Testis (tissue), 2 donors: Measurements from ENCODE around the gene EDN2.

Experiments
- POLR2A ChIP-seq: fragments of 450-650 bp; IDR thresholded peaks from one replicate; pipeline ENCODE4 v1.6.1; 2017; ENCODE audit warnings: antibody characterized with exemption, mild to moderate bottlenecking, moderate library complexity
- TF ChIP-seq, protein P1 (sequence below), 3 experiments: fragments of 450-650 bp in 2 of 3; fragments of 200-600 bp in 1 of 3; sonication (generic) in 1 of 3; IDR thresholded peaks; one replicate each; pipeline ENCODE4 v1.5.1; 2016 to 2019; ENCODE audit warnings: antibody characterized with exemption in 3 of 3, mild to moderate bottlenecking in 2 of 3, moderate library complexity in 1 of 3

DNA sequence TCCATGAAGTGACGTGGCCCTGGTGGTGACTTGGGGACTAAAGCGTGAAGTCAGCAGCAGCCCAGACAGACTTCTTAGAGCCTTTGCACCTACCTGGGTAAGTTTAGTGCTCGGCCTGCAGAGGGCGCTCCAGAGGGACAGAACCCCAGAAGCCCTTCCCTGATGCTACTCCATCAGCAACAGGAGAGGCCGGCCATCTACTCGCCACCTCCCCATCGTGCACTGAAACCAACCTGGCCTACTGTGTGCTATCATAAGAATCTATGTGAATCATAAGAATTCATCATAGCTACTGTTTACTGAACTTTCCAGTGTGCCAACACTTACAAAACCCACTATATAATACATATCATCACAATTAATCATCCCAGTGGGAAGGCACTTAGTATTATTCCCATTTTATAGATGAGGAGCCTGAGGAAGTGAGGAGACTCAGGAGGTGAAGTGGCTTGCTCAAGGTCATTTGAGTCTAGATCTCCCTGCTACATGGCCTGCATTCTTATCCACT is 7.9 kb upstream of the EDN2 start:
- TF ChIP-seq, protein P1, sequence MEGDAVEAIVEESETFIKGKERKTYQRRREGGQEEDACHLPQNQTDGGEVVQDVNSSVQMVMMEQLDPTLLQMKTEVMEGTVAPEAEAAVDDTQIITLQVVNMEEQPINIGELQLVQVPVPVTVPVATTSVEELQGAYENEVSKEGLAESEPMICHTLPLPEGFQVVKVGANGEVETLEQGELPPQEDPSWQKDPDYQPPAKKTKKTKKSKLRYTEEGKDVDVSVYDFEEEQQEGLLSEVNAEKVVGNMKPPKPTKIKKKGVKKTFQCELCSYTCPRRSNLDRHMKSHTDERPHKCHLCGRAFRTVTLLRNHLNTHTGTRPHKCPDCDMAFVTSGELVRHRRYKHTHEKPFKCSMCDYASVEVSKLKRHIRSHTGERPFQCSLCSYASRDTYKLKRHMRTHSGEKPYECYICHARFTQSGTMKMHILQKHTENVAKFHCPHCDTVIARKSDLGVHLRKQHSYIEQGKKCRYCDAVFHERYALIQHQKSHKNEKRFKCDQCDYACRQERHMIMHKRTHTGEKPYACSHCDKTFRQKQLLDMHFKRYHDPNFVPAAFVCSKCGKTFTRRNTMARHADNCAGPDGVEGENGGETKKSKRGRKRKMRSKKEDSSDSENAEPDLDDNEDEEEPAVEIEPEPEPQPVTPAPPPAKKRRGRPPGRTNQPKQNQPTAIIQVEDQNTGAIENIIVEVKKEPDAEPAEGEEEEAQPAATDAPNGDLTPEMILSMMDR (IDR thresholded peaks at IDR 0.05): peak in 2 of 3 experiments; percentile 33 to 37
- no peak for TF ChIP-seq POLR2A
